Upper lobe of right lung (tissue), 1 donor: Measurements from ENCODE around the gene MBTPS1. TPM values are rescaled to one million over a fixed set of nuclear protein-coding genes. Genes with fewer than 3 reads are reported as not detected.

Source experiments
- ATAC-seq: fragments of 200-7000 bp; cut with Tn5 transposase; one replicate; pipeline ENCODE4 v1.9.1; 2020; ENCODE audit warnings: mild to moderate bottlenecking, moderate library complexity
- DNase-seq: peaks from one replicate; pipeline ENCODE4 v3.0.0-alpha.2; 2020
- H3K27ac ChIP-seq: fragments of 200-600 bp; one replicate; pipeline ENCODE4 v1.8.0; 2022
- H3K27me3 ChIP-seq: fragments of 200-600 bp; one replicate; pipeline ENCODE4 v1.8.0; 2022; ENCODE audit warnings: mild to moderate bottlenecking
- H3K36me3 ChIP-seq: fragments of 200-600 bp; one replicate; pipeline ENCODE4 v1.8.0; 2022
- H3K4me1 ChIP-seq: fragments of 200-600 bp; one replicate; pipeline ENCODE4 v1.8.0; 2022
- H3K4me3 ChIP-seq: fragments of 200-600 bp; one replicate; pipeline ENCODE4 v1.8.0; 2022; ENCODE audit warnings: mild to moderate bottlenecking
- H3K9me3 ChIP-seq: fragments of 200-600 bp; one replicate; pipeline ENCODE4 v1.8.0; 2022
- intact Hi-C: fragments of 100-400 bp; cut with DNase I; formaldehyde crosslinking; loops from one replicate; pipeline ENCODE4 v1.11.0; 2022
- total RNA-seq: library from RNA; stranded (reverse); fragmentation: NEBNext Ultra II Directional; extraction: Animal tissue kit (Norgen Biotek cat#: 25700); gene quantifications from one replicate; pipeline ENCODE4 v1.2.1, GENCODE V29; 2021
- TF ChIP-seq, protein P1 (sequence below): fragments of 200-600 bp; IDR thresholded peaks from one replicate; pipeline ENCODE4 v1.8.0; 2022; ENCODE audit warnings: antibody characterized with exemption
- donor health status: DM: no; HTN: yes; CAD: no; lungs with severe emphysema.

Gene MBTPS1
- total RNA-seq, 1 donor from 2014 or later: 97.5 TPM

DNA sequence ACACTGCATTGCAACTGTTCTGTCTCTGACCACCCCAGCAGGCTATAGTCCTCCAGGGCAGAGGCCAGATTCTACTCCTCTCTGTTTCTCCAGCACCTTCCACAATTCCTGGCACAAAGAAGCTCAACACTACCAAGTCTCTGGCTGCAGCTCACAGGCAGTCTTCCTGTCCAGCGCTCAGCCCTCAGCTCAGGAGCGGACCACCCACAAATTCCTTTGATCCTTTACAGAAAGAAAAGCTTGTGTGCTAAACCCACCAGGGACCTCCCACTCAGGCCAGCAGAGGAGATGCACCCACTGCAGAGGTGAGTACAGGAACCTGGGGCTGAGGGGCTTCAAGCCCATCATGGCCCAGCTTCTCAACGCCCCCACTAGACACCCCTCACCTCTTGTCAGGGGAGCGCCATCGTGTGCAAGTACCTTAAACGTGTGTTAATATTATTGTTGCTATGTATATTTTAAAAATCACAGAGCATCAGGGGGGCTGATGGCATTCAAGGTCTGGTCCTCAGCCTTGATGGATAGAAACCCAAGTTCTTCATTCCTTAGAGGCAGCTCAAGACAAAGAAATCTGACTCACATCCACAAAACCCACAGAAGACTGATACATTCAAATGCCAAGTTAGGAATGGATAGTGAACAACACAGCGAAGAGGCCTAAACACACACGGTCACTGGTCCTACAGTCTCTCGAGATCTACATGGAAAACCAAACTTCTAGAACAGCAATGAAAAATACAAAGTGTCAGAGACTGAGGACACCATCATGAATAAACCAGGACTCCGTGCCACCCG lies 19.8 kb upstream of the MBTPS1 start:
- Histone ChIP-seq H3K9me3 (no peaks in the 10 kb centered on the region), H3K27ac (no peak overlapping the region), H3K4me3 (no peak overlapping the region), H3K36me3 (no peaks in the 10 kb centered on the region), H3K27me3 (no peaks in the 10 kb centered on the region), H3K4me1 (no peaks in the 10 kb centered on the region)
- ATAC-seq: no peak
- TF ChIP-seq, protein P1, sequence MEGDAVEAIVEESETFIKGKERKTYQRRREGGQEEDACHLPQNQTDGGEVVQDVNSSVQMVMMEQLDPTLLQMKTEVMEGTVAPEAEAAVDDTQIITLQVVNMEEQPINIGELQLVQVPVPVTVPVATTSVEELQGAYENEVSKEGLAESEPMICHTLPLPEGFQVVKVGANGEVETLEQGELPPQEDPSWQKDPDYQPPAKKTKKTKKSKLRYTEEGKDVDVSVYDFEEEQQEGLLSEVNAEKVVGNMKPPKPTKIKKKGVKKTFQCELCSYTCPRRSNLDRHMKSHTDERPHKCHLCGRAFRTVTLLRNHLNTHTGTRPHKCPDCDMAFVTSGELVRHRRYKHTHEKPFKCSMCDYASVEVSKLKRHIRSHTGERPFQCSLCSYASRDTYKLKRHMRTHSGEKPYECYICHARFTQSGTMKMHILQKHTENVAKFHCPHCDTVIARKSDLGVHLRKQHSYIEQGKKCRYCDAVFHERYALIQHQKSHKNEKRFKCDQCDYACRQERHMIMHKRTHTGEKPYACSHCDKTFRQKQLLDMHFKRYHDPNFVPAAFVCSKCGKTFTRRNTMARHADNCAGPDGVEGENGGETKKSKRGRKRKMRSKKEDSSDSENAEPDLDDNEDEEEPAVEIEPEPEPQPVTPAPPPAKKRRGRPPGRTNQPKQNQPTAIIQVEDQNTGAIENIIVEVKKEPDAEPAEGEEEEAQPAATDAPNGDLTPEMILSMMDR: no peak
- DNase-seq: no peak
- intact Hi-C loops: no loop called here

DNA sequence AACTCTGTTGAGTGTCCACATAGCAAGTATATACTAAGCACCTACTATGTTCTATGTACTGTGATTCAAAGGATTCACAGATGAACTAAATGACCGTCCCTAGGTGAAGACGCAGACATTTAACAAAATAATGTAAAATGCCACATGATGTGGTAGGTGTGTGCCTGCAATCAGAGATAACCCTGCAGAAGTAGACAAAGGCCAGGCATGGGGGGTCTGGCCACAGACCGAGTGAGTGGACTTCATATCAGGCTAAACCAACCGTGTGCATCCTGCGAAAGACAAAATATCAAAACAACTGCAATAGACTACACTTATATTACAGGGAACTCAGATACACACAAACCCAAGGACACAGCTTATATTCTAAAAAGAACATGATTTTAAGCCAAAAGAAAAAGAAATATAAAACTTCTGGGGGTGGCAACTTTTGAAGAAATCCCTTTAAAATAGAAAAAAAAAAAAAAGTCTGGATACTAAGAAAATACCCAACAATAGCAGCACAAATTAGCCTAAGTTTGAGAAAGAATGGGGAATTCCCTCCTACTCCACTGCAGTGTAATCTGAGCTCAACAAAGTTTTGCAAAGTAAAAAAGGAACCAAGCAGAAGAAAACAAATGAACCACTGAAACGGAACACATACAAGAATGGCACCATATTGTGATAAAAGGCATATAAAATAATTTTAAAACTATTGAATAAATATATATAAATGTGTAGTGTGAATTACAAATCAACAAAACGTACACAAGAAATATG lies 16.0 kb upstream of the MBTPS1 start:
- no peaks in the 10 kb centered on the region for H3K4me1 ChIP-seq
- DNase-seq (no peak), ATAC-seq (no peak)
- H3K36me3 ChIP-seq: peaks cover 29% of the 10 kb centered on the region
- intact Hi-C loops: no loop called here
- no peaks in the 10 kb centered on the region for H3K27me3 ChIP-seq
- no peak overlapping the region for H3K4me3 ChIP-seq
- no peak overlapping the region for H3K27ac ChIP-seq
- TF ChIP-seq, protein P1: no peak
- no peaks in the 10 kb centered on the region for H3K9me3 ChIP-seq

DNA sequence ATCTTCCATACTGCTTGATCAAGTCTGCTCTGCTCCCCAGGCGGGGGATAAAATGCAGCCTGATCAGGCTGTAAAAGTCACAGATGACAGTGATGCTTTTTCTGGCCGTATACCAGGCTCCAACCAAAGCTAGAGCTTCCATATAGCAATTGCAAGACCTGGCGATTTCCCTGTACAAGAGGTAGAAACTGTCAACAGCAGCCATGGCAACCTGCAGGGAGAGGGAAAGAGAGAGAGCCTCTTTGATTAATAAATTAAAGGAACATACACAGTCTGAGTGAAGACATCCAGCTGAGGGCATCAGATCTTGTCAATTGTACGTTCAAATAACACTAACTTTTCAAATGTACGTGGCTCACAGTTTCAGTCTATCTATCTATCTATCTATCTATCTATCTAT lies 14.4 kb upstream of the MBTPS1 start:
- Histone ChIP-seq H3K27ac (no peak overlapping the region), H3K4me3 (no peak overlapping the region), H3K36me3 (peaks cover 35% of the 10 kb centered on the region), H3K9me3 (no peaks in the 10 kb centered on the region), H3K4me1 (no peaks in the 10 kb centered on the region), H3K27me3 (no peaks in the 10 kb centered on the region)
- DNase-seq (no peak), ATAC-seq (no peak)
- TF ChIP-seq, protein P1: no peak
- intact Hi-C loops: no loop called here

DNA sequence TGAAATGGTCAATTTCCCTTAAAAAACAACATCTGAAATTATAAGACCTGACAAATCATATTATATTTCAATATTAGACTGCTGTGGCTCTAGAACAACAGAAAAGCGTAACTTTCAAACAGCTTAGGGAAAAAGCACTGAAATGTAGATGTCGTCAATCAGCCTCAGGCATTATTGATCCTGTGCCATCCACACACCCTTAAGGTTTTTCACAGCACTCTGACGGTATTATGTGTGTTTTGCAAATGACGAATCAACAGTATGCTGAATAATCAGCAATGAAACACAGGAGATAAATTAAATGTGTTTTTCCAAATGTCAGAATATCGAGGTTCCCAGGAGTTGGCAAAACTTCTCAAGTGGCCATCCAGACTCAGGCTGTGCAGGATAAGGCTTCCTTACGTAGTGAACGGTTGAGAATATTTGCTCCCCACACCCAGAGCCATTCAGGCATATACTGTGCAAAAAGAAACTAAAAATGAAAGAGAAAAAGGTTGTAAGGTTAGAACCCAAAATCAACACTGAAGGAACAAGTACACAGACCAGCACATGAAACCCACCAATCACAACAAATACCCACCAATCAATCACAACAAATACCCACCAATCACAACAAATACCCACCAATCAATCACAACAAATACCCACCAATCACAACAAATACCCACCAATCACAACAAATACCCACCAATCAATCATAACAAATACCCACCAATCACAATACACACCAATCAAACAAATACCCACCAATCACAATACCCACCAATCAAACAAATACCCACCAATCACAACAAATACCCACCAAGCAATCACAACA lies 7.7 kb upstream of the MBTPS1 start:
- Histone ChIP-seq H3K4me1 (no peaks in the 10 kb centered on the region), H3K36me3 (peaks cover 45% of the 10 kb centered on the region), H3K27ac (no peak overlapping the region), H3K27me3 (no peaks in the 10 kb centered on the region), H3K9me3 (no peaks in the 10 kb centered on the region), H3K4me3 (no peak overlapping the region)
- no peak for ATAC-seq
- TF ChIP-seq, protein P1: no peak
- no peak for DNase-seq
- intact Hi-C loops: no loop called here

DNA sequence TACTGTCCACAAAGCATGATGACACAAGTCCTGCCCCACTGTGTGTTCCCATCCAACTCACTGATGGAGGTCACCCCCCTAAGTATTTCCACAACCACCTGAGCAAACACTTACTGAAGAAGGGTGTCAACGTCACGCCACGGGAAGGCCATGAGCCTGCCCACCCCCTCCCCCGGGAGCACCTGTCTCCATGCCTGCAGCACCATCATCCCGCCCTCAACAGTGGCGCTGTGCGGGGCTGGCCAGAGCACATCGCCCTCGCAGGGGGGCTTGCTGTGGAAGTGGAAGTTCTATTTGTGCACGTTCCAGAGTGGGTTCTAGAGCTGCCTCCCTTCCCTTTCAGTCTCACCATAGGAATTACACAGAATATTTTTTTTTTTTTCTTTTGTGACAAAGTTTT lies 4.3 kb upstream of the MBTPS1 start:
- ATAC-seq (no peak), DNase-seq (no peak)
- intact Hi-C loops: no loop called here
- peaks cover 5% of the 10 kb centered on the region for H3K4me1 ChIP-seq
- TF ChIP-seq, protein P1: no peak
- H3K27me3 ChIP-seq: no peaks in the 10 kb centered on the region
- no peaks in the 10 kb centered on the region for H3K9me3 ChIP-seq
- no peak overlapping the region for H3K27ac ChIP-seq
- H3K4me3 ChIP-seq: no peak overlapping the region
- H3K36me3 ChIP-seq: peaks cover 22% of the 10 kb centered on the region
